NCI-H748 (cell line): Measurements from ENCODE around the gene ECSCR.
"Not testable (repeated sequence)": the region's sequence is repeated elsewhere in the genome, so short reads cannot be mapped to it uniquely, and the experiment has no call there.

ENCODE experiments used
- DNase-seq: peaks from one replicate; lab custom pipeline; 2025; ENCODE audit not compliant: unreplicated experiment; lab: John Stamatoyannopoulos, UW

ECSCR gene

GRCh38 chr5:139414581-139415130 lies 47.9 kb downstream of the ECSCR start:
- DNase-seq: no peak

- no peak for DNase-seq
These were observed 48.6 kb downstream of the ECSCR start for GRCh38 chr5:139413963-139414362.

- DNase-seq: no peak
These were observed 49.4 kb downstream of the ECSCR start for GRCh38 chr5:139413153-139413552.

- DNase-seq: no peak
These were observed 51.3 kb downstream of the ECSCR start for GRCh38 chr5:139410993-139411828.

- no peak for DNase-seq
These were observed 52.2 kb downstream of the ECSCR start for GRCh38 chr5:139410121-139410992.

- DNase-seq: not testable (repeated sequence)
These were observed 53.4 kb downstream of the ECSCR start for GRCh38 chr5:139409116-139409515.

GRCh38 chr5:139408191-139408590 lies 54.4 kb downstream of the ECSCR start:
- no peak for DNase-seq

- no peak for DNase-seq
These were observed 55.0 kb downstream of the ECSCR start for GRCh38 chr5:139407517-139407916.

GRCh38 chr5:139406963-139407362 lies 55.6 kb downstream of the ECSCR start:
- no peak for DNase-seq

- peak; percentile 46 for DNase-seq
These were observed 58.1 kb downstream of the ECSCR start for GRCh38 chr5:139404484-139404840.

GRCh38 chr5:139403787-139404483 lies 58.6 kb downstream of the ECSCR start, which contains the start of gene SPATA24:
Gene SPATA24 (minus strand): TSS chr5:139404089. CDS start chr5:139404060, 29 bp downstream.
- peak; percentile 97 for DNase-seq

GRCh38 chr5:139403418-139403786 lies 59.1 kb downstream of the ECSCR start:
- DNase-seq: no peak

- DNase-seq: peak; percentile 37
These were observed 59.9 kb downstream of the ECSCR start for GRCh38 chr5:139402561-139403158.

- no peak for DNase-seq
These were observed 61.0 kb downstream of the ECSCR start for GRCh38 chr5:139401546-139401945.

- DNase-seq: no peak
These were observed 62.9 kb downstream of the ECSCR start for GRCh38 chr5:139399501-139400121.
